Lower leg skin (tissue), 4 donors: Measurements from ENCODE around the gene FUS. TPM values are rescaled to one million over a fixed set of nuclear protein-coding genes. Genes with fewer than 3 reads are reported as not detected.
"Not testable (repeated sequence)": the region's sequence is repeated elsewhere in the genome, so short reads cannot be mapped to it uniquely, and the experiment has no call there.

Source experiments
- DNase-seq, 2 donors: peaks; one replicate each; pipeline ENCODE4 v3.0.0-alpha.2; 2019; ENCODE audit warnings: low spot score in 2 of 2
- H3K4me3 ChIP-seq: fragments of 200-600 bp; sonication (generic); 2 replicates; pipeline ENCODE4 v1.5.1; 2017; ENCODE audit warnings: mild to moderate bottlenecking, low read depth; ENCODE audit not compliant: poor library complexity, severe bottlenecking
- POLR2A ChIP-seq, 2 donors: fragments of 450-650 bp; IDR thresholded peaks; one replicate each; pipeline ENCODE4 v1.6.1; 2016 to 2017; ENCODE audit warnings: antibody characterized with exemption in 2 of 2, mild to moderate bottlenecking in 1 of 2, moderate library complexity in 1 of 2
- WGBS, 2 donors: methylation state at CpG; one replicate each; pipeline ENCODE4 v1.1.5; 2018; 5-methylcytosine and 5-hydroxymethylcytosine counted together
- intact Hi-C: fragments of 100-400 bp; cut with DNase I; formaldehyde crosslinking; loops from one replicate; pipeline ENCODE4 v1.15.0; 2023; ENCODE audit warnings: low total_unique reads
- total RNA-seq, 4 donors: library from RNA; depleted of rRNA; stranded (reverse); fragments of >200 nt; gene quantifications; one replicate each; pipeline ENCODE4 v1.1.0, GENCODE V29; 2016
- TF ChIP-seq, protein P1 (sequence below), 3 donors: fragments of 450-650 bp; IDR thresholded peaks; one replicate each; pipeline ENCODE4 v1.5.1; 2016; ENCODE audit warnings: antibody characterized with exemption in 3 of 3, mild to moderate bottlenecking in 3 of 3, moderate library complexity in 2 of 3

Gene FUS
- total RNA-seq, 4 donors from 2014 or later, result 31.9 to 55.8 (median 34.9) TPM

DNA sequence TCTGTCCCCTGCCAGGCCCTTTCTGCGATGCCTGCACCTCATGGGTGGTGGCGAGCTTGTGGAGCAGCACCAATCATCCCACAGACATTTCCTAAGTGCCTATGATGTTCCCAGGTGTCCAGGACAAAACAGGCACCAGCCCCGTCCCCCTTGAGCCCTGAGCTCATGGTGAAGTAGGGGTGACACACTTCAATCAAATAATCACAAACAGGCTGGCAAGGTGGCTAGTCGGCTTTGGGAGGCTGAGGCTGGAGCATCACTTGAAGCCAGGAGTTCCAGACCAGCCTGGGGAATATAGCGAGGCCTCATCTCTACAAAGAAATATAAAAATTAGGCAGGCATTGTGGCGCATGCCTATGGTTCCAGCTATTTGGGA lies 43.7 kb upstream of the FUS start:
- DNase-seq, result no peak
- no peak for TF ChIP-seq POLR2A (IDR thresholded peaks at IDR 0.05)
- TF ChIP-seq, protein P1, sequence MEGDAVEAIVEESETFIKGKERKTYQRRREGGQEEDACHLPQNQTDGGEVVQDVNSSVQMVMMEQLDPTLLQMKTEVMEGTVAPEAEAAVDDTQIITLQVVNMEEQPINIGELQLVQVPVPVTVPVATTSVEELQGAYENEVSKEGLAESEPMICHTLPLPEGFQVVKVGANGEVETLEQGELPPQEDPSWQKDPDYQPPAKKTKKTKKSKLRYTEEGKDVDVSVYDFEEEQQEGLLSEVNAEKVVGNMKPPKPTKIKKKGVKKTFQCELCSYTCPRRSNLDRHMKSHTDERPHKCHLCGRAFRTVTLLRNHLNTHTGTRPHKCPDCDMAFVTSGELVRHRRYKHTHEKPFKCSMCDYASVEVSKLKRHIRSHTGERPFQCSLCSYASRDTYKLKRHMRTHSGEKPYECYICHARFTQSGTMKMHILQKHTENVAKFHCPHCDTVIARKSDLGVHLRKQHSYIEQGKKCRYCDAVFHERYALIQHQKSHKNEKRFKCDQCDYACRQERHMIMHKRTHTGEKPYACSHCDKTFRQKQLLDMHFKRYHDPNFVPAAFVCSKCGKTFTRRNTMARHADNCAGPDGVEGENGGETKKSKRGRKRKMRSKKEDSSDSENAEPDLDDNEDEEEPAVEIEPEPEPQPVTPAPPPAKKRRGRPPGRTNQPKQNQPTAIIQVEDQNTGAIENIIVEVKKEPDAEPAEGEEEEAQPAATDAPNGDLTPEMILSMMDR (IDR thresholded peaks at IDR 0.05), result no peak
- 72 to 80% methylated on average over 6 of the region's 6 CpGs for WGBS, 2 donors
- H3K4me3 ChIP-seq, result no peak overlapping the region
- intact Hi-C loops, result no loop called here

DNA sequence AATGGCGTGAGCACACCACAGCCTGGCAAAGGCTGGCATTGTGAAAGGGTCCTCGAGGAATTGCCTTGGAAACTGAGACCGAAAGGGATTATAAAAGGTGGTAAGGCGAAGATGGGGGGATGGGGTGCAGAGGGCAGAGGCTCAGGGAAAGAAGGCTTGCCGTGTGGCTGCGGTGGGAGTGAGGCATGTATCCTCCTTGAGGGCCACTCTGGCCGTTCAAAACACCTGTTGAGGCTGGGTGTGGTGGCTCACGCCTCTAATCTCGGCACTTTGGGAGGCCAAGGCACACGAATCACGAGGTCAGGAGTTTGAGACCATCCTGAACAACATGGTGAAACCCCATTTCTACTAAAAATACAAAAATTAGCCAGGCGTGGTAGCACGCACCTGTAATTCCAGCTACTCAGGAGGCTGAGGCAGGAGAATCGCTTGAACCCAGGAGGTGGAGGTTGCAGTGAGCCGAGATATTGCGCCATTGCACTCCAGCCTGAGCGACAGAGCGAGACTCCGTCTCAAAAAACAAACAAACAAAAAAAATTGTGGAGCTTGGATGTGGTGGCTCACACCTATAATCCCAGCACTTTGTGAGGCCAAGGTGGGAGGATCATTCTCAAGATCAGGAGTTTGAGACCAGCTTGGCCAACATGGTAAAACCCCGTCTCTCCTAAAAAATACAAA lies 43.0 kb upstream of the FUS start:
- intact Hi-C loops, H3K4me3 ChIP-seq, DNase-seq: not testable (repeated sequence)
- WGBS, 2 donors, result 92 to 93% methylated on average over 20 of the region's 20 CpGs

DNA sequence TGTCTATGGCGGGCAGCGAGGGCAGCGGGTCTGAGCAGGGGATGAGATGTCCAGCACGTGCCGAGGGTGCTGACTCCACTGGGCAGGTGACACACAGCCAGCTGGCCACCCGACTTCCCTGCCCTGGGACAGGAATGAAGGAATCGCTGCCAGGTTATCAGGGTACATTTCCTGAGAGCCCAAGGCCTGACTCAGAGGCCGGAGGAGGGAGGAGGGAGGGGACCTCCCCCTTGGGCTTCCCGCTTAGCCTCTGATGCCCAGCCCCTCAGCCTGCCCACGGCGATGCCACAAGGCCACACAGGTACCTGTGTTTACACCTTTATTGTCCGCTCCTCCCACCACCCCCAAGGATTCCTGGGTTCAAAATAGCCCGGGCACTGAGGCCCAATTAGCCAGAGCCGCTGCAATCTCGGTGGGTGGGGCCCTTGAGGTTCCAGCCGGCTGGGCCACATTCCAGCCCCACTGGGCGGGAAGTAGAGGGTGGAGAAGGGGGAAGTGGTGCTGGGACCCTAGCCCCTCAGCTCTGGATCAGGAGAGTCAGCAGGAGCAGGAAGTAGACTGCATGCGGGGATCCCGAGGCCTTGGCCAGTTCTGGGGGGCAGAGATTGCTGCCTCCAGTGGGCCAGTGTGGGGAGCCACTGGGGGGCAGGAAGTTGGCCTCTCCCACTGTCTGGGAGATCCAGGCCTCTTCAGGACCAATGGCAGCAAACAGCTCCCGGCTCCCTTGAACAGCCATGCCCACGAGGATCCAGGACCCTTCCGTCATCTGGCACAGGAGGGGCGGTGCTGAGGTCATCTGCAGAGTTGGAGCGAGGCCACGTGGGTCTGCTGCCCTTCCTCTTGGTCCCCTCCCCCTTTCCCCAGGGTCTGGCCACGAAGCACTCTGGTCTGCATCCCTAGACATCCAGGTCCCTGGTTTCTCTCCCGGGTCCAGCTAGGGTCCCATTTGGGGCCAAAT lies 41.0 kb upstream of the FUS start:
- no peak overlapping the region for H3K4me3 ChIP-seq
- 35 to 43% methylated on average over 27 of the region's 27 CpGs for WGBS, 2 donors
- no peak for DNase-seq
- TF ChIP-seq, protein P1 (IDR thresholded peaks at IDR 0.05), result no peak
- no peak for TF ChIP-seq POLR2A (IDR thresholded peaks at IDR 0.05)
- intact Hi-C loops, result no loop called here

DNA sequence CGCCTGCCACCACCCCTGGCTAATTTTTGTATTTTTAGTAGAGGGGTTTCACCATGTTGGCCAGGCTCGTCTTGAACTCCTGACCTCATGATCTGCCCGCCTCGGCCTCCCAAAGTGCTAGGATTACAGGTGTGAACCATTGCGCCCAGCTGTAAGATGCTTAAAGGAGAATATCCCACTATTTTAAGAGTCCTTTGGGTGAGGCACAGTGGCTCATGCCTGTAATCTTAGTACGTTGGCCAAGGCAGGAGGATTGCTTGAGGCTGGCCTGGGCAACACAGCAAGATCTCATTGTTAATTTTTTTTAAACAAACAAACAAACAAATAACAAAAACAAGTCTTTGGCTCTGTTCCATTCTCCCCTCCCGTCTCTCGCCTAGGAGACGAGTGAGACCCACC lies 38.9 kb upstream of the FUS start:
- not testable (repeated sequence) for H3K4me3 ChIP-seq, DNase-seq
- intact Hi-C loops, result loop anchor here (10.0 kb wide), 1 partner anchor 156 kb away; the partner anchor contains the start of gene HSD3B7
- WGBS, 2 donors, result 69 to 71% methylated on average over 9 of the region's 9 CpGs

DNA sequence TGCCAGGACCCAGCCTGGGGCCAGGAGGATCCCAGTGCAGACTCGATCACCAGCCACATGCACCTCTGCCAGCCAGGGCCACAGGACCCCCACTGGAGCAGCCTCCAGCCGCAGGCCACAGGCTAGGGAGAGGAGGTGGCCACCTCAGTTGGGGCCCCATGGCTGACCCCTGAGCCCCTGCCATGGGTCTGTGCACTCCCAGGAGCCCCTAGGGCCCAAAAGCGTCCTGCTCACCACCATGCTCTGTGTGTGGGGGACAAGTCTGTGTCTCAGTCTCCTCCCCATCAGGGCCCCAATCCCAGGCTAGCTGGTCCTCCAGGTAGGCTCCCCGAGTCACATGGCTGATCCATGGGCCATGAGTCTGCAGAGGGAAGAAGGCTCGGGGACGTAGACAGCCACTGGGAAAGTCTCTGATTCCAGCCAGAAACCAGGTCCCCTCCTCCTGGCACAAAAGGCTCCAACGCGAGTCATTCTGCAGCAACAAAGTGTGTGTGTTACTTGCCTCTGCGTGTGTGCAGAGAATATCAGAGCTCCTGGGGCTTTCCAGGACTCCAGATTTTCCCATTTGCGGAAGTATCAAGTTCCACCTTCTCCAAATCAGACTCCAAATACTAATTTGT lies 38.3 kb upstream of the FUS start:
- WGBS, 2 donors, result 14 to 18% methylated on average over 10 of the region's 10 CpGs

More for the DNA sequence above, 38.3 kb upstream of the FUS start:
- DNase-seq, result peak in 1 of 2 donors; percentile 88
- intact Hi-C loops, result loop anchor here (10.0 kb wide), 1 partner anchor 157 kb away; the partner anchor contains the start of gene HSD3B7
- TF ChIP-seq POLR2A (IDR thresholded peaks at IDR 0.05), result no peak
- TF ChIP-seq, protein P1 (IDR thresholded peaks at IDR 0.05), result no peak
- no peak overlapping the region for H3K4me3 ChIP-seq
